Measurements from ENCODE around the gene TXNDC16.

DNA sequence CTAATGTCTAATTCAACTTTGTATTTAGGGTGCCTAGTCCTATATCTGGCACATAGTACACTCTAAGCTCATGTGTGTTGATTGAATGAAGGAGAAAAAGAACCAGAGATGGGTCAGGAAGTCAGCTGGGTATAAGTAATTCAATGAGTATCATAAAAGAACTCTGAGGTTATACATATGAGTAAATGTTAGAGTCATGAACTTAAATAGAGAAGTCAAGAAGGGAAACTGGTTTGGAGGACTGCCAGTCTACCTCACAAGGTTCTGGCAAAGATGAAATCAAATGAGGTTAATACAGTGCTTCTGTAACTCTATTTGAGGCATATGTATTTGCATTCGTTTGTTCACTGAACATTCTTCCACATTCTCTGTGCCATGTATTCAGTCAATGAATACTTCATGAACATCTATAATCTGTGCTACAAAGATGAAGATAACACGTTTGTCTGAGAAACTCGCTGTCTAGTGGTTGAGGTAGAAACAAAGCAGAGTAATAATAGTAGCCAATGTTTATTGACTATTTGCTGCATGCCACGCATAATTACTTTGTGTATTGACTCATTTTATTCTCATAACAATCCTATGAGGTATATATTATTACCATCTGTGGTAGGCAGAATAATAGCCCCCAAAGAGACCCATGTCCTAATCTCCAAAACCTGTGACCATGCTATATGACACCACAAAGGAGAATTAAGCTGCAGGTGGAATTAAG is 149.3 kb downstream of the TXNDC16 start:
- TF ChIP-seq POLR2AphosphoS5 (IDR thresholded peaks at IDR 0.05; ENCODE audit: insufficient read depth in 1 of 2, low read depth in 1 of 2) (no peak), CTCF (IDR thresholded peaks at IDR 0.05) (no peak)
